CD1c-positive myeloid dendritic cell (primary cell): ENCODE measurements around the gene ABI2.
"Not testable (repeated sequence)": the region's sequence is repeated elsewhere in the genome, so short reads cannot be mapped to it uniquely, and the experiment has no call there.

Experiments
- DNase-seq: peaks from one replicate; pipeline ENCODE4 v3.0.0-alpha.2; 2016; ENCODE audit errors: extremely low spot score

Gene ABI2

GRCh38 chr2:203359450-203359849, 31.3 kb downstream of the ABI2 start:
- DNase-seq, result no peak

GRCh38 chr2:203360833-203361430, 32.7 kb downstream of the ABI2 start:
- DNase-seq, result no peak

GRCh38 chr2:203361495-203361894, 33.3 kb downstream of the ABI2 start:
- no peak for DNase-seq

GRCh38 chr2:203361922-203362321, 33.7 kb downstream of the ABI2 start:
- DNase-seq, result no peak

GRCh38 chr2:203366639-203367466, 38.7 kb downstream of the ABI2 start:
- DNase-seq, result no peak

GRCh38 chr2:203372706-203373105, 44.5 kb downstream of the ABI2 start:
- DNase-seq, result not testable (repeated sequence)

GRCh38 chr2:203376173-203376572, 48.0 kb downstream of the ABI2 start:
- DNase-seq, result no peak

- no peak for DNase-seq
These were observed 51.0 kb downstream of the ABI2 start for GRCh38 chr2:203379156-203379555.

- DNase-seq, result no peak
These were observed 54.8 kb downstream of the ABI2 start for GRCh38 chr2:203383038-203383437.

GRCh38 chr2:203388153-203388552, 60.0 kb downstream of the ABI2 start:
- DNase-seq, result not testable (repeated sequence)

- no peak for DNase-seq
These were observed 66.5 kb downstream of the ABI2 start for GRCh38 chr2:203394519-203395227.

GRCh38 chr2:203395858-203396257, 67.7 kb downstream of the ABI2 start:
- no peak for DNase-seq

GRCh38 chr2:203396667-203397066, 68.5 kb downstream of the ABI2 start:
- DNase-seq, result no peak

GRCh38 chr2:203399031-203399430, 70.8 kb downstream of the ABI2 start:
- no peak for DNase-seq

GRCh38 chr2:203400805-203401585, 72.8 kb downstream of the ABI2 start:
- no peak for DNase-seq

GRCh38 chr2:203404996-203405395, 76.8 kb downstream of the ABI2 start:
- no peak for DNase-seq

- DNase-seq, result no peak
These were observed 79.3 kb downstream of the ABI2 start for GRCh38 chr2:203407496-203407895.

GRCh38 chr2:203412546-203413331, 84.5 kb downstream of the ABI2 start:
- no peak for DNase-seq

- DNase-seq, result no peak
These were observed 85.6 kb downstream of the ABI2 start for GRCh38 chr2:203413796-203414195.

GRCh38 chr2:203418271-203418670, 90.1 kb downstream of the ABI2 start:
- DNase-seq, result no peak

GRCh38 chr2:203427061-203427460, 98.9 kb downstream of the ABI2 start:
- peak; percentile 77 for DNase-seq
